Measurements from ENCODE around the gene MACF1. TPM values are rescaled to one million over a fixed set of nuclear protein-coding genes. Genes with fewer than 3 reads are reported as not detected.

MACF1 gene
- total and polyA plus RNA-seq, 2 of the 13 experiments (the other 11 are each of a cell fraction or from before 2014, with no cell fraction given) = 36.7 to 65.4 TPM

DNA sequence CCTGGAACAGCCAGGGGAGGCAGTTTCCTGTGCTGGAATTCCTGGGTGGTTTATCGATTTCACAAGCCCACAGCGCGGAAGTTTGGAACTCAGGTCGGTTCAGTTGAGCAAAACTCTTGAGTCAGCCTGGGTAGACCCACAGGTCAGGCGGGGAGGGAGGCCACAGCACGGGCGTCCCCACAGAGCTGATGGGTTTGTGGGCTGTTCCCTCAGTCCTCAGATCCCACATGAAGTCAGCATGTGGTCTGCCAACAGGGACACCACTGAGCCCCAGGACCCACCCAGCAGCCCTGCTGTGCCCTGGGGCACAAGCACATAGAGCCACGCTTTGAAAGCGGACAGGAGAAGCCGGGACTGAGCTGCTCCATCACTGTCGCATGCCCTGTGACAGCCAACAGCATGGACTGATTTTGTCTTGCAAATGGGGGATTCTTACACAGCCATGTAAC lies 304.4 kb downstream of the MACF1 start:
- intact Hi-C loops (cut with micrococcal nuclease; ENCODE audit: unreplicated experiment) = no loop called here
- H3K9me3 ChIP-seq (ENCODE audit: low read length) = no peaks in the 10 kb centered on the region
- no peaks in the 10 kb centered on the region for H3K36me3 ChIP-seq (replicated peaks in 1 of 2; ENCODE audit: control insufficient read depth in 1 of 2, insufficient read depth in 2 of 2, low read length in 2 of 2)
- no peaks in the 10 kb centered on the region for H4K20me1 ChIP-seq (ENCODE audit: insufficient read depth, low read length)
- DNase-seq (ENCODE audit: low spot score) = peak; percentile 18
- no peak overlapping the region for H2AFZ ChIP-seq (ENCODE audit: low read length)
- no peak overlapping the region for H3K27ac ChIP-seq (ENCODE audit: extremely low read length, insufficient read depth, low read length)
- H3K4me2 ChIP-seq (ENCODE audit: low read depth, low read length) = peak overlapping the region; percentile 30
- CTCF ChIA-PET (ENCODE audit: low intra/inter-chr PET ratio, low total read pairs) = no interaction called here
- no peak overlapping the region for H3K9ac ChIP-seq (ENCODE audit: insufficient read depth, low read depth, low read length)
- no peak for FAIRE-seq
- no peaks in the 10 kb centered on the region; a peak in 1 of 5 replicates for H3K27me3 ChIP-seq (ENCODE audit: control insufficient read depth in 1 of 2, insufficient read depth in 2 of 2, low read length in 2 of 2)
- BruUV-seq (replicated peaks) = no TSS peak
- H3K4me3 ChIP-seq (replicated peaks in 1 of 3; ENCODE audit: insufficient read depth in 1 of 3, low read depth in 2 of 3, low read length in 3 of 3) = no peak overlapping the region
- POLR2A ChIA-PET = no interaction called here
- in situ Hi-C loops (cut with HindIII; ENCODE audit: extremely low pct_ligation_motif_present, low pct_unique_long_range_greater_than_20kb) = no loop called here
- H3K4me1 ChIP-seq (ENCODE audit: insufficient read depth, low read length) = peaks cover 66% of the 10 kb centered on the region
- H3K79me2 ChIP-seq (ENCODE audit: insufficient read depth, low read length) = no peaks in the 10 kb centered on the region
- peak; percentile 24 for ATAC-seq
- 23% methylated on average over 8 of the region's 11 CpGs for WGBS (ENCODE audit: low lambda C conversion rate)
- TF ChIP-seq ZNF549 (CRISPR knock-in tag; IDR thresholded peaks at IDR 0.05) = no peak
- peak; percentile 67 for TF ChIP-seq BCL6 (CRISPR knock-in tag; IDR thresholded peaks at IDR 0.05)
- TF ChIP-seq, protein P1, sequence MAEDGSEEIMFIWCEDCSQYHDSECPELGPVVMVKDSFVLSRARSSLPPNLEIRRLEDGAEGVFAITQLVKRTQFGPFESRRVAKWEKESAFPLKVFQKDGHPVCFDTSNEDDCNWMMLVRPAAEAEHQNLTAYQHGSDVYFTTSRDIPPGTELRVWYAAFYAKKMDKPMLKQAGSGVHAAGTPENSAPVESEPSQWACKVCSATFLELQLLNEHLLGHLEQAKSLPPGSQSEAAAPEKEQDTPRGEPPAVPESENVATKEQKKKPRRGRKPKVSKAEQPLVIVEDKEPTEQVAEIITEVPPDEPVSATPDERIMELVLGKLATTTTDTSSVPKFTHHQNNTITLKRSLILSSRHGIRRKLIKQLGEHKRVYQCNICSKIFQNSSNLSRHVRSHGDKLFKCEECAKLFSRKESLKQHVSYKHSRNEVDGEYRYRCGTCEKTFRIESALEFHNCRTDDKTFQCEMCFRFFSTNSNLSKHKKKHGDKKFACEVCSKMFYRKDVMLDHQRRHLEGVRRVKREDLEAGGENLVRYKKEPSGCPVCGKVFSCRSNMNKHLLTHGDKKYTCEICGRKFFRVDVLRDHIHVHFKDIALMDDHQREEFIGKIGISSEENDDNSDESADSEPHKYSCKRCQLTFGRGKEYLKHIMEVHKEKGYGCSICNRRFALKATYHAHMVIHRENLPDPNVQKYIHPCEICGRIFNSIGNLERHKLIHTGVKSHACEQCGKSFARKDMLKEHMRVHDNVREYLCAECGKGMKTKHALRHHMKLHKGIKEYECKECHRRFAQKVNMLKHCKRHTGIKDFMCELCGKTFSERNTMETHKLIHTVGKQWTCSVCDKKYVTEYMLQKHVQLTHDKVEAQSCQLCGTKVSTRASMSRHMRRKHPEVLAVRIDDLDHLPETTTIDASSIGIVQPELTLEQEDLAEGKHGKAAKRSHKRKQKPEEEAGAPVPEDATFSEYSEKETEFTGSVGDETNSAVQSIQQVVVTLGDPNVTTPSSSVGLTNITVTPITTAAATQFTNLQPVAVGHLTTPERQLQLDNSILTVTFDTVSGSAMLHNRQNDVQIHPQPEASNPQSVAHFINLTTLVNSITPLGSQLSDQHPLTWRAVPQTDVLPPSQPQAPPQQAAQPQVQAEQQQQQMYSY (CRISPR knock-in tag; IDR thresholded peaks at IDR 0.05) = no peak
- peak; percentile 42; the same call in 1 of the 2 replicates for TF ChIP-seq GATAD2A (CRISPR knock-in tag; IDR thresholded peaks at IDR 0.05)
- TF ChIP-seq SALL1 (CRISPR knock-in tag; IDR thresholded peaks at IDR 0.05) = peak; percentile 42; the same call in 1 of the 2 replicates
- no peak for TF ChIP-seq AGO1 (IDR thresholded peaks at IDR 0.05; ENCODE audit: low read depth, low read length, poor library complexity, severe bottlenecking)
- TF ChIP-seq HOXA5 (CRISPR knock-in tag; IDR thresholded peaks at IDR 0.05) = no peak
- TF ChIP-seq, protein P2, sequence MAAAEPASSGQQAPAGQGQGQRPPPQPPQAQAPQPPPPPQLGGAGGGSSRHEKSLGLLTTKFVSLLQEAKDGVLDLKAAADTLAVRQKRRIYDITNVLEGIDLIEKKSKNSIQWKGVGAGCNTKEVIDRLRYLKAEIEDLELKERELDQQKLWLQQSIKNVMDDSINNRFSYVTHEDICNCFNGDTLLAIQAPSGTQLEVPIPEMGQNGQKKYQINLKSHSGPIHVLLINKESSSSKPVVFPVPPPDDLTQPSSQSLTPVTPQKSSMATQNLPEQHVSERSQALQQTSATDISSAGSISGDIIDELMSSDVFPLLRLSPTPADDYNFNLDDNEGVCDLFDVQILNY (CRISPR knock-in tag; conservative IDR thresholded peaks at IDR 0.05) = no peak
- TF ChIP-seq U2AF2 (IDR thresholded peaks at IDR 0.05; ENCODE audit: low read depth, low read length) = no peak
- 0 out of 2 replicates have a peak, but pooled peaks have one; percentile 24 for TF ChIP-seq ARHGAP35 (CRISPR knock-in tag; IDR thresholded peaks at IDR 0.05; ENCODE audit: borderline replicate concordance)
- TF ChIP-seq, protein P3, sequence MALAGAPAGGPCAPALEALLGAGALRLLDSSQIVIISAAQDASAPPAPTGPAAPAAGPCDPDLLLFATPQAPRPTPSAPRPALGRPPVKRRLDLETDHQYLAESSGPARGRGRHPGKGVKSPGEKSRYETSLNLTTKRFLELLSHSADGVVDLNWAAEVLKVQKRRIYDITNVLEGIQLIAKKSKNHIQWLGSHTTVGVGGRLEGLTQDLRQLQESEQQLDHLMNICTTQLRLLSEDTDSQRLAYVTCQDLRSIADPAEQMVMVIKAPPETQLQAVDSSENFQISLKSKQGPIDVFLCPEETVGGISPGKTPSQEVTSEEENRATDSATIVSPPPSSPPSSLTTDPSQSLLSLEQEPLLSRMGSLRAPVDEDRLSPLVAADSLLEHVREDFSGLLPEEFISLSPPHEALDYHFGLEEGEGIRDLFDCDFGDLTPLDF (CRISPR knock-in tag; IDR thresholded peaks at IDR 0.05) = no peak
- TF ChIP-seq NPAS2 (CRISPR knock-in tag; IDR thresholded peaks at IDR 0.05; ENCODE audit: borderline replicate concordance) = no peak
- no peak for TF ChIP-seq ARNT2 (CRISPR knock-in tag; IDR thresholded peaks at IDR 0.05; ENCODE audit: low read depth)
- TF ChIP-seq ZNF687 (CRISPR knock-in tag; IDR thresholded peaks at IDR 0.05) = peak; percentile 41; the same call in 1 of the 2 replicates
- TF ChIP-seq ZNF101 (CRISPR knock-in tag; IDR thresholded peaks at IDR 0.05; ENCODE audit: borderline replicate concordance, low read depth) = no peak

Data from HepG2 (cell line).